ENCODE data around the gene SULT6B1.

The SULT6B1 gene

DNA sequence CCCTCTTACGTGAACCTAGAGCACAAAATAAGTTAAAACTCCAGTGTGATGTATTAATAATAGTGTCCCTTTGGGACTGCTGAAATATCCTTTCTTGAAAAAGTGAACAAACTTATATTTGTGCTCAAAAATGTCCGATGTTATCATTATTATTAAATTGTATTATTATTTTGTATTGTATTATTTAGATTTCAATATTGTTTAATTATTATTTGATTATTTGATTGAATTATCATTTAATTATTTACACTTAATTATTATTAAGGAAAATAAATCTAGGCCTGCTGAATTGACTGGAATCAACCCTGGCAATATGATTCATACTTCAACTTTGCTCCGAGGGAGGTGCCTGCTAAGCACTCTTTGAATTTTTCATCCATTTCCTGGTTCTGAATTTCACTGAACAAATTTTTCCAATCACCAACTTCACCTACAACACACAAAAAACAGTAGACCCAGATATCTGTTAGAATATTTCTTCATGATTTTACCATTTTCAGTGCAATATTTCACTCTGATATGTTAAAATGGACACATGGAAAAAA, 20.8 kb downstream of the SULT6B1 start:
- POLR2A ChIA-PET, result no interaction called here
- Histone ChIP-seq H3K4me1 (ENCODE audit: control insufficient read depth, insufficient read depth, low read length) (no peaks in the 10 kb centered on the region), H3K4me3 (ENCODE audit: low read depth, low read length) (no peak overlapping the region), H3K36me3 (ENCODE audit: control insufficient read depth in 2 of 2, insufficient read depth in 1 of 2, low read length in 2 of 2) (no peaks in the 10 kb centered on the region), H3K27ac (ENCODE audit: extremely low read depth, low read depth, low read length) (no peak overlapping the region), H3K9me3 (ENCODE audit: control insufficient read depth, insufficient read depth, low read depth, low read length) (no peaks in the 10 kb centered on the region)
- CTCF ChIA-PET, result interaction anchor here (0.5 to 2.0 kb wide), 14 partner anchors 9 to 928 kb away, joined by 3 to 22 read pairs (median 3); partner anchors contain the start of gene EIF2AK2
- TF ChIP-seq ZNF423 (tag by site-specific recombination; IDR thresholded peaks at IDR 0.05) (no peak), ZNF354C (tag by site-specific recombination; IDR thresholded peaks at IDR 0.05; ENCODE audit: borderline replicate concordance, low read depth) (no peak), HOXA7 (CRISPR knock-in tag; IDR thresholded peaks at IDR 0.05; ENCODE audit: borderline replicate concordance) (no peak)

DNA sequence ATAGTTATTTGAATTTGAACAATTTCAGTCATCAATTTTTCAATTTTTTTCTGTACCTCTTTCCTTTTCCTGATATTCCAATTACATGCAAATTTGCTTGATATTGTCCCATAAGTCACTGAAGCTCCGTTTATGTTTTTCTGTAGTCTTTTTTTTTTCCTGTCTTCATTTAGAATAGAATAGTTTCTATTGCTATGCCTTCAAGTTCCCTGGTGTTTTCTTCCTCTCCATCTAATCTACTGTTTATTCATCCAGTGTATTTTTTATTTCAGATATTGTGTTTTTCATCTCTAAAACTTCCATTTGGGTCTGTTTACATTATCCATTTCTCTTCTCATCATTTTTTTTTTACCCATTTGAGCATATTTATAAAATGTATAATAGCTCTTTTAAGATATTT, 23.7 kb downstream of the SULT6B1 start:
- Histone ChIP-seq H3K9me3 (ENCODE audit: control insufficient read depth, insufficient read depth, low read depth, low read length) (no peaks in the 10 kb centered on the region), H3K4me3 (ENCODE audit: low read depth, low read length) (no peak overlapping the region), H3K4me1 (ENCODE audit: control insufficient read depth, insufficient read depth, low read length) (no peaks in the 10 kb centered on the region), H3K27ac (ENCODE audit: extremely low read depth, low read depth, low read length) (no peak overlapping the region), H3K36me3 (ENCODE audit: control insufficient read depth in 2 of 2, insufficient read depth in 1 of 2, low read length in 2 of 2) (no peaks in the 10 kb centered on the region)
- peak; percentile 35 for TF ChIP-seq SETDB1 (IDR thresholded peaks at IDR 0.05; ENCODE audit: insufficient read length, low read length)
- TF ChIP-seq ZNF426 (tag by site-specific recombination; IDR thresholded peaks at IDR 0.05), result no peak
- ChIA-PET CTCF (interaction anchor here (0.7 kb wide), 2 partner anchors 158 to 234 kb away, joined by 3 to 4 read pairs; no protein-coding TSS in a partner anchor), POLR2A (no interaction called here)

DNA sequence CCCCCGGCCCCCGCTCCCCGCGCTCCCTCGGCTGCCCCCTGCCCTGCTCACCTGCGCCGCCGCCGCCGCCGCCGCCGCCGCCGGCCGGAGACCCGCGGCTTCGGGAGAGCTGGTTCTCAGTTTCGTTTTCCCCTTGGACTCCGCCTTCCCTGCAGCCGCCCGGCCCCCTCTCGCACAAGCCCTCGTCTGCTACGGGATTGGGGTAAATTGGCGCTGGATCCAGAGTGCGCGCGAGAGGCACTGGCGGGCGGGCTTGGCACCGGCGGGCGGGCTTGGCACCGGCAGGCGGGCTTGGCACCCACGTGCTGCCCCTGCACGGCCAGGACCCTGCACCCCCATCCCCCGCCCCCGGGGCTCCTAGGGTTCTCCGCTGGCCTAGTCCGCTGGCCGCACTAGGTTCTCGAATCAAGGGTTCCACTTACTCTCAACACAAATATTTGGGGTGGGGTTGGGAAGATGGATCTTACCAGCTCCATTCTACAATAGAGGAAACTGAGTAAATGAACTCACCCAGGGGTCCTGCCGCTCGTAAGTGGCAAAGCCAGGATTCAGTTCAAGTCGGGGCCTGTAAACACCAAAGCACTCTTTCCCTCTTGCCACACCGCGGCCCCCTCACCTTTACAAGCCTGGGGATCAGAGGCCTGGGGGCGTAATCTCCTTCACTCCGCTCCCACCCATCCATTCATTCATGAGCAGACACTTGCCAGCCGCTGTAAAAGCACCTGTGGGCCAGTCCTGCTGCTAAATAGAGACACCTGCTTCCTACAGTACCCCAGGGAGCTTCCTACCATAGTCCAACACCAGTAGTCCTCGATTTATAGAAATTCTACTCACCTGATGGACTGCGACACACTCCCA, 31.4 kb downstream of the SULT6B1 start, which contains the start of gene EIF2AK2:
TSS of gene EIF2AK2 (minus strand) at position 124 of the 858 bp plus-strand sequence. CDS start 9,174 bp downstream, outside the sequence.
- TF ChIP-seq ZNF302 (tag by site-specific recombination; IDR thresholded peaks at IDR 0.05; ENCODE audit: low read depth) (no peak), ZSCAN30 (tag by site-specific recombination; IDR thresholded peaks at IDR 0.05) (no peak), PRDM1 (tag by site-specific recombination; IDR thresholded peaks at IDR 0.05) (no peak), ZNF530 (tag by site-specific recombination; IDR thresholded peaks at IDR 0.05; ENCODE audit: low read depth) (no peak), ZFHX2 (tag by site-specific recombination; conservative IDR thresholded peaks at IDR 0.05) (peak; percentile 61), ZXDB (tag by site-specific recombination; IDR thresholded peaks at IDR 0.05) (peak; percentile 40), SP2 (tag by site-specific recombination; IDR thresholded peaks at IDR 0.05) (peak; percentile 57), ZBTB8A (tag by site-specific recombination; IDR thresholded peaks at IDR 0.05) (0 out of 2 replicates have a peak, but pooled peaks have one; percentile 45), SP3 (tag by site-specific recombination; IDR thresholded peaks at IDR 0.05) (peak; percentile 48; the same call in 1 of the 2 replicates), SCRT2 (tag by site-specific recombination; IDR thresholded peaks at IDR 0.05) (0 out of 2 replicates have a peak, but pooled peaks have one; percentile 52)
- TF ChIP-seq, protein P1, sequence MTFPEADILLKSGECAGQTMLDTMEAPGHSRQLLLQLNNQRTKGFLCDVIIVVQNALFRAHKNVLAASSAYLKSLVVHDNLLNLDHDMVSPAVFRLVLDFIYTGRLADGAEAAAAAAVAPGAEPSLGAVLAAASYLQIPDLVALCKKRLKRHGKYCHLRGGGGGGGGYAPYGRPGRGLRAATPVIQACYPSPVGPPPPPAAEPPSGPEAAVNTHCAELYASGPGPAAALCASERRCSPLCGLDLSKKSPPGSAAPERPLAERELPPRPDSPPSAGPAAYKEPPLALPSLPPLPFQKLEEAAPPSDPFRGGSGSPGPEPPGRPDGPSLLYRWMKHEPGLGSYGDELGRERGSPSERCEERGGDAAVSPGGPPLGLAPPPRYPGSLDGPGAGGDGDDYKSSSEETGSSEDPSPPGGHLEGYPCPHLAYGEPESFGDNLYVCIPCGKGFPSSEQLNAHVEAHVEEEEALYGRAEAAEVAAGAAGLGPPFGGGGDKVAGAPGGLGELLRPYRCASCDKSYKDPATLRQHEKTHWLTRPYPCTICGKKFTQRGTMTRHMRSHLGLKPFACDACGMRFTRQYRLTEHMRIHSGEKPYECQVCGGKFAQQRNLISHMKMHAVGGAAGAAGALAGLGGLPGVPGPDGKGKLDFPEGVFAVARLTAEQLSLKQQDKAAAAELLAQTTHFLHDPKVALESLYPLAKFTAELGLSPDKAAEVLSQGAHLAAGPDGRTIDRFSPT (tag by site-specific recombination; IDR thresholded peaks at IDR 0.05), result peak; percentile 65
- TF ChIP-seq, protein P2, sequence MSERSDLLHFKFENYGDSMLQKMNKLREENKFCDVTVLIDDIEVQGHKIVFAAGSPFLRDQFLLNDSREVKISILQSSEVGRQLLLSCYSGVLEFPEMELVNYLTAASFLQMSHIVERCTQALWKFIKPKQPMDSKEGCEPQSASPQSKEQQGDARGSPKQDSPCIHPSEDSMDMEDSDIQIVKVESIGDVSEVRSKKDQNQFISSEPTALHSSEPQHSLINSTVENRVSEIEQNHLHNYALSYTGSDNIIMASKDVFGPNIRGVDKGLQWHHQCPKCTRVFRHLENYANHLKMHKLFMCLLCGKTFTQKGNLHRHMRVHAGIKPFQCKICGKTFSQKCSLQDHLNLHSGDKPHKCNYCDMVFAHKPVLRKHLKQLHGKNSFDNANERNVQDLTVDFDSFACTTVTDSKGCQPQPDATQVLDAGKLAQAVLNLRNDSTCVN (tag by site-specific recombination; optimal IDR thresholded peaks at IDR 0.05), result peak; percentile 44
- TF ChIP-seq, protein P3, sequence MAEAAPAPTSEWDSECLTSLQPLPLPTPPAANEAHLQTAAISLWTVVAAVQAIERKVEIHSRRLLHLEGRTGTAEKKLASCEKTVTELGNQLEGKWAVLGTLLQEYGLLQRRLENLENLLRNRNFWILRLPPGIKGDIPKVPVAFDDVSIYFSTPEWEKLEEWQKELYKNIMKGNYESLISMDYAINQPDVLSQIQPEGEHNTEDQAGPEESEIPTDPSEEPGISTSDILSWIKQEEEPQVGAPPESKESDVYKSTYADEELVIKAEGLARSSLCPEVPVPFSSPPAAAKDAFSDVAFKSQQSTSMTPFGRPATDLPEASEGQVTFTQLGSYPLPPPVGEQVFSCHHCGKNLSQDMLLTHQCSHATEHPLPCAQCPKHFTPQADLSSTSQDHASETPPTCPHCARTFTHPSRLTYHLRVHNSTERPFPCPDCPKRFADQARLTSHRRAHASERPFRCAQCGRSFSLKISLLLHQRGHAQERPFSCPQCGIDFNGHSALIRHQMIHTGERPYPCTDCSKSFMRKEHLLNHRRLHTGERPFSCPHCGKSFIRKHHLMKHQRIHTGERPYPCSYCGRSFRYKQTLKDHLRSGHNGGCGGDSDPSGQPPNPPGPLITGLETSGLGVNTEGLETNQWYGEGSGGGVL (tag by site-specific recombination; IDR thresholded peaks at IDR 0.05), result 0 out of 2 replicates have a peak, but pooled peaks have one; percentile 16
- TF ChIP-seq, protein P4, sequence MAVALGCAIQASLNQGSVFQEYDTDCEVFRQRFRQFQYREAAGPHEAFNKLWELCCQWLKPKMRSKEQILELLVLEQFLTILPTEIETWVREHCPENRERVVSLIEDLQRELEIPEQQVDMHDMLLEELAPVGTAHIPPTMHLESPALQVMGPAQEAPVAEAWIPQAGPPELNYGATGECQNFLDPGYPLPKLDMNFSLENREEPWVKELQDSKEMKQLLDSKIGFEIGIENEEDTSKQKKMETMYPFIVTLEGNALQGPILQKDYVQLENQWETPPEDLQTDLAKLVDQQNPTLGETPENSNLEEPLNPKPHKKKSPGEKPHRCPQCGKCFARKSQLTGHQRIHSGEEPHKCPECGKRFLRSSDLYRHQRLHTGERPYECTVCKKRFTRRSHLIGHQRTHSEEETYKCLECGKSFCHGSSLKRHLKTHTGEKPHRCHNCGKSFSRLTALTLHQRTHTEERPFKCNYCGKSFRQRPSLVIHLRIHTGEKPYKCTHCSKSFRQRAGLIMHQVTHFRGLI (tag by site-specific recombination; IDR thresholded peaks at IDR 0.05), result 0 out of 2 replicates have a peak, but pooled peaks have one; percentile 21
- TF ChIP-seq, protein P5, sequence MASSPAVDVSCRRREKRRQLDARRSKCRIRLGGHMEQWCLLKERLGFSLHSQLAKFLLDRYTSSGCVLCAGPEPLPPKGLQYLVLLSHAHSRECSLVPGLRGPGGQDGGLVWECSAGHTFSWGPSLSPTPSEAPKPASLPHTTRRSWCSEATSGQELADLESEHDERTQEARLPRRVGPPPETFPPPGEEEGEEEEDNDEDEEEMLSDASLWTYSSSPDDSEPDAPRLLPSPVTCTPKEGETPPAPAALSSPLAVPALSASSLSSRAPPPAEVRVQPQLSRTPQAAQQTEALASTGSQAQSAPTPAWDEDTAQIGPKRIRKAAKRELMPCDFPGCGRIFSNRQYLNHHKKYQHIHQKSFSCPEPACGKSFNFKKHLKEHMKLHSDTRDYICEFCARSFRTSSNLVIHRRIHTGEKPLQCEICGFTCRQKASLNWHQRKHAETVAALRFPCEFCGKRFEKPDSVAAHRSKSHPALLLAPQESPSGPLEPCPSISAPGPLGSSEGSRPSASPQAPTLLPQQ (tag by site-specific recombination; IDR thresholded peaks at IDR 0.05), result no peak
- H3K36me3 ChIP-seq (ENCODE audit: control insufficient read depth in 2 of 2, insufficient read depth in 1 of 2, low read length in 2 of 2), result peaks cover 3 to 8% of the 10 kb centered on the region in 2 experiments; a peak in 2 of 3 replicates
- POLR2A ChIA-PET, result interaction anchor here (1.1 to 1.3 kb wide), 3 partner anchors 74 to 514 kb away, joined by 3 read pairs; partner anchors contain the start of genes CEBPZ and NDUFAF7
- peak within 1 kb of the TSS; percentile 67 for H3K27ac ChIP-seq (ENCODE audit: extremely low read depth, low read depth, low read length)
- no peaks in the 10 kb centered on the region for H3K9me3 ChIP-seq (ENCODE audit: control insufficient read depth, insufficient read depth, low read depth, low read length)
- peaks cover 10% of the 10 kb centered on the region; the same call in 1 of the 2 replicates for H3K4me1 ChIP-seq (ENCODE audit: control insufficient read depth, insufficient read depth, low read length)
- CTCF ChIA-PET, result interaction anchor here (0.7 to 4.1 kb wide), 3 partner anchors 10 to 20 kb away, joined by 3 to 22 read pairs (median 4); no protein-coding TSS in a partner anchor
- peak within 1 kb of the TSS; percentile 86 for H3K4me3 ChIP-seq (ENCODE audit: low read depth, low read length)

Data from HEK293 (cell line).